ENCODE data around the gene ABCG4.
A peak's percentile ranks its signal among the peaks of the same experiment; 100 is the strongest.
"Not testable (repeated sequence)": the region's sequence is repeated elsewhere in the genome, so short reads cannot be mapped to it uniquely, and the experiment has no call there.

Gene ABCG4

GRCh38 chr11:119153049-119153818, 4.4 kb downstream of the ABCG4 start:
- no peak for DNase-seq (ENCODE audit: low read depth in 2 of 2)

GRCh38 chr11:119154178-119154577, 5.3 kb downstream of the ABCG4 start:
- no peak for DNase-seq (ENCODE audit: low read depth in 2 of 2)

- no peak for DNase-seq (ENCODE audit: low read depth in 2 of 2)
Measured at GRCh38 chr11:119155733-119156492, 7.1 kb downstream of the ABCG4 start.

GRCh38 chr11:119156496-119156895, 7.6 kb downstream of the ABCG4 start:
- DNase-seq (ENCODE audit: low read depth in 2 of 2): no peak

GRCh38 chr11:119157063-119157462, 8.2 kb downstream of the ABCG4 start:
- DNase-seq (ENCODE audit: low read depth in 2 of 2): no peak

GRCh38 chr11:119158467-119158866, 9.6 kb downstream of the ABCG4 start:
- DNase-seq (ENCODE audit: low read depth in 2 of 2): no peak

GRCh38 chr11:119160151-119160550, 11.3 kb downstream of the ABCG4 start:
- DNase-seq (ENCODE audit: low read depth in 2 of 2): no peak

- DNase-seq (ENCODE audit: low read depth in 2 of 2): no peak
Measured at GRCh38 chr11:119161871-119162270, 13.0 kb downstream of the ABCG4 start.

GRCh38 chr11:119166368-119167076, 17.7 kb downstream of the ABCG4 start:
- no peak for DNase-seq (ENCODE audit: low read depth in 2 of 2)

- DNase-seq (ENCODE audit: low read depth in 2 of 2): not testable (repeated sequence)
Measured at GRCh38 chr11:119167077-119167458, 18.2 kb downstream of the ABCG4 start.

GRCh38 chr11:119167933-119168332, 19.1 kb downstream of the ABCG4 start:
- no peak for DNase-seq (ENCODE audit: low read depth in 2 of 2)

- DNase-seq (ENCODE audit: low read depth in 2 of 2): peak; percentile 51 to 57
Measured at GRCh38 chr11:119168471-119169281, 19.8 kb downstream of the ABCG4 start, which contains the start of gene NLRX1. TSS of gene NLRX1 (plus strand) at chr11:119168725. CDS start at chr11:119171404, 2,679 bp downstream.

GRCh38 chr11:119169282-119169719, 20.4 kb downstream of the ABCG4 start:
- no peak for DNase-seq (ENCODE audit: low read depth in 2 of 2)

GRCh38 chr11:119172513-119172912, 23.7 kb downstream of the ABCG4 start:
- no peak for DNase-seq (ENCODE audit: low read depth in 2 of 2)

GRCh38 chr11:119173453-119173852, 24.6 kb downstream of the ABCG4 start:
- no peak for DNase-seq (ENCODE audit: low read depth in 2 of 2)

GRCh38 chr11:119175493-119176077, 26.7 kb downstream of the ABCG4 start:
- DNase-seq (ENCODE audit: low read depth in 2 of 2): no peak

GRCh38 chr11:119178166-119178680, 29.4 kb downstream of the ABCG4 start:
- no peak for DNase-seq (ENCODE audit: low read depth in 2 of 2)

- no peak for DNase-seq (ENCODE audit: low read depth in 2 of 2)
Measured at GRCh38 chr11:119179342-119179741, 30.5 kb downstream of the ABCG4 start.

GRCh38 chr11:119179983-119180382, 31.1 kb downstream of the ABCG4 start:
- DNase-seq (ENCODE audit: low read depth in 2 of 2): no peak

- no peak for DNase-seq (ENCODE audit: low read depth in 2 of 2)
Measured at GRCh38 chr11:119180729-119181676, 32.2 kb downstream of the ABCG4 start.
